Breast epithelium (tissue), 4 donors: ENCODE measurements around the gene MB21D2. TPM values are rescaled to one million over a fixed set of nuclear protein-coding genes. Genes with fewer than 3 reads are reported as not detected.

Source experiments
- DNase-seq, 2 donors: peaks; one replicate each; pipeline ENCODE4 v3.0.0-alpha.2; 2019; ENCODE audit warnings: low spot score in 2 of 2
- H3K27ac ChIP-seq, 2 donors: fragments of 200-600 bp; sonication (generic) in 1 of 2; one replicate each; pipeline ENCODE4 v1.5.1; 2016 to 2019; ENCODE audit warnings: mild to moderate bottlenecking in 1 of 2
- H3K27me3 ChIP-seq, 2 donors: fragments of 200-600 bp; sonication (generic) in 1 of 2; one replicate each; pipeline versions ENCODE4 v1.5.1 to v1.6.0; 2017 to 2019; ENCODE audit warnings: control low read depth in 1 of 2, mild to moderate bottlenecking in 1 of 2
- H3K36me3 ChIP-seq: fragments of 200-600 bp; one replicate; pipeline ENCODE4 v1.5.1; 2019
- H3K4me1 ChIP-seq, 2 donors: fragments of 200-600 bp; sonication (generic); one replicate each; pipeline ENCODE4 v1.5.1; 2016 to 2019; ENCODE audit warnings: control low read depth in 1 of 2
- H3K4me3 ChIP-seq, 3 donors: fragments of 200-600 bp; sonication (generic); 1 replicate in 2 of 3; 2 replicates in 1 of 3; pipeline ENCODE4 v1.5.1; 2016 to 2019; ENCODE audit warnings: mild to moderate bottlenecking in 3 of 3, moderate library complexity in 2 of 3
- H3K9me3 ChIP-seq, 2 donors: fragments of 200-600 bp; sonication (generic) in 1 of 2; one replicate each; pipeline ENCODE4 v1.5.1; 2016 to 2019; ENCODE audit warnings: control low read depth in 1 of 2
- POLR2A ChIP-seq: fragments of 450-650 bp; IDR thresholded peaks from one replicate; pipeline ENCODE4 v1.6.1; 2016; ENCODE audit warnings: antibody characterized with exemption, mild to moderate bottlenecking, moderate library complexity
- POLR2AphosphoS5 ChIP-seq, 3 donors: sonication (generic); formaldehyde crosslinking; IDR thresholded peaks; one replicate each; pipeline ENCODE4 v1.6.1; 2017; ENCODE audit warnings: antibody characterized with exemption in 3 of 3
- intact Hi-C: fragments of 100-400 bp; cut with DNase I; formaldehyde crosslinking; loops from one replicate; pipeline ENCODE4 v1.15.1; 2023; ENCODE audit warnings: low total_unique reads
- total RNA-seq, 3 donors: library from RNA; depleted of rRNA; stranded (reverse); fragments of >200 nt; gene quantifications; one replicate each; pipeline ENCODE4 v1.1.0, GENCODE V29; 2016
- TF ChIP-seq, protein P1 (sequence below), 3 donors: fragments of 450-650 bp; IDR thresholded peaks; one replicate each; pipeline ENCODE4 v1.5.1; 2016 to 2017; ENCODE audit warnings: antibody characterized with exemption in 3 of 3, mild to moderate bottlenecking in 3 of 3, moderate library complexity in 3 of 3

Gene MB21D2
- total RNA-seq, 3 donors from 2014 or later = 4.0 to 11.9 (median 6.2) TPM

DNA sequence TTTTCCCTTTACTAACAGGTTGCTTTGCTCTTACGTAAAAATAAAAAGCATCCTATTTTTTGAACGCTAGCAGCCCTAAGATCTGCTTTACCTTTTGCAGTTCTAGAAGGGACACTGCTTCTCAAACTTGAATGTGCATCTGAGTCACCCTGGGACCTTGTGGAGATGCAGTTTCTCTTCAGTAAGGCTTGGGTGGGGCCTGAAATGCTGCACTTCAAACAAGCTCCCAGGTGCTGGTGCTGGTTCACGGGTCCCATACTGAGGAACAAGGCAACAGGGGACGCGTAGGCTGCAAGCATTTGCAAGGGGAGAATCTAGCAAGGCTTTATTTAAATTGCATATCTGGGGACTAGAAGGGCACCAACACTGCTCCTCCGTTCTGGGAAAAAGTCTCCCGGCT is 30.0 kb downstream of the MB21D2 start:
- TF ChIP-seq, protein P1, sequence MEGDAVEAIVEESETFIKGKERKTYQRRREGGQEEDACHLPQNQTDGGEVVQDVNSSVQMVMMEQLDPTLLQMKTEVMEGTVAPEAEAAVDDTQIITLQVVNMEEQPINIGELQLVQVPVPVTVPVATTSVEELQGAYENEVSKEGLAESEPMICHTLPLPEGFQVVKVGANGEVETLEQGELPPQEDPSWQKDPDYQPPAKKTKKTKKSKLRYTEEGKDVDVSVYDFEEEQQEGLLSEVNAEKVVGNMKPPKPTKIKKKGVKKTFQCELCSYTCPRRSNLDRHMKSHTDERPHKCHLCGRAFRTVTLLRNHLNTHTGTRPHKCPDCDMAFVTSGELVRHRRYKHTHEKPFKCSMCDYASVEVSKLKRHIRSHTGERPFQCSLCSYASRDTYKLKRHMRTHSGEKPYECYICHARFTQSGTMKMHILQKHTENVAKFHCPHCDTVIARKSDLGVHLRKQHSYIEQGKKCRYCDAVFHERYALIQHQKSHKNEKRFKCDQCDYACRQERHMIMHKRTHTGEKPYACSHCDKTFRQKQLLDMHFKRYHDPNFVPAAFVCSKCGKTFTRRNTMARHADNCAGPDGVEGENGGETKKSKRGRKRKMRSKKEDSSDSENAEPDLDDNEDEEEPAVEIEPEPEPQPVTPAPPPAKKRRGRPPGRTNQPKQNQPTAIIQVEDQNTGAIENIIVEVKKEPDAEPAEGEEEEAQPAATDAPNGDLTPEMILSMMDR (IDR thresholded peaks at IDR 0.05) = no peak
- TF ChIP-seq POLR2AphosphoS5 (IDR thresholded peaks at IDR 0.05) = no peak
- TF ChIP-seq POLR2A = no peak

DNA sequence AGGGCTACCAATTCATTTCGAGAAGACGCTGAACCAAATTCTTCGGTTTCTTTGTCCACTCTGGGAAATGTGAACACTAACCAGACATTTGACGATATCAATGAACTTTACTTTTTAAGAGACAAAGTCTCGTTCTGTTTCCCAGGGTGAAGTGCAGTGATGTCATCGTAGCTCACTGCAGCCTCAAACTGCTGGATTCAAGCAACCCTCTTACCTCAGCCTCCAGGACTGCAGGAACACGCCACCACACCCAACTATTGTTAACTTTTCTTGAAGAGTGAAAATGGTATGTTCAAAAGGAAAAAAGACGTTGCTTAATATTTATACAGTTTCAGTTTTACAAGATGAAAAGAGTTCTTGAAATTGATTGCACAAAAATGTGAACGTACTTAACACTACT is 30.6 kb downstream of the MB21D2 start:
- peak overlapping the region in 1 of 3 donors; percentile 3 for H3K4me3 ChIP-seq
- no peak for DNase-seq
- intact Hi-C loops = no loop called here

More for the DNA sequence above, 30.0 kb downstream of the MB21D2 start:
- H3K9me3 ChIP-seq = no peaks in the 10 kb centered on the region
- no peaks in the 10 kb centered on the region for H3K4me1 ChIP-seq
- H3K4me3 ChIP-seq = no peak overlapping the region
- H3K27ac ChIP-seq = no peak overlapping the region
- H3K36me3 ChIP-seq = no peaks in the 10 kb centered on the region
- intact Hi-C loops = no loop called here
- H3K27me3 ChIP-seq = no peaks in the 10 kb centered on the region
- DNase-seq = no peak

DNA sequence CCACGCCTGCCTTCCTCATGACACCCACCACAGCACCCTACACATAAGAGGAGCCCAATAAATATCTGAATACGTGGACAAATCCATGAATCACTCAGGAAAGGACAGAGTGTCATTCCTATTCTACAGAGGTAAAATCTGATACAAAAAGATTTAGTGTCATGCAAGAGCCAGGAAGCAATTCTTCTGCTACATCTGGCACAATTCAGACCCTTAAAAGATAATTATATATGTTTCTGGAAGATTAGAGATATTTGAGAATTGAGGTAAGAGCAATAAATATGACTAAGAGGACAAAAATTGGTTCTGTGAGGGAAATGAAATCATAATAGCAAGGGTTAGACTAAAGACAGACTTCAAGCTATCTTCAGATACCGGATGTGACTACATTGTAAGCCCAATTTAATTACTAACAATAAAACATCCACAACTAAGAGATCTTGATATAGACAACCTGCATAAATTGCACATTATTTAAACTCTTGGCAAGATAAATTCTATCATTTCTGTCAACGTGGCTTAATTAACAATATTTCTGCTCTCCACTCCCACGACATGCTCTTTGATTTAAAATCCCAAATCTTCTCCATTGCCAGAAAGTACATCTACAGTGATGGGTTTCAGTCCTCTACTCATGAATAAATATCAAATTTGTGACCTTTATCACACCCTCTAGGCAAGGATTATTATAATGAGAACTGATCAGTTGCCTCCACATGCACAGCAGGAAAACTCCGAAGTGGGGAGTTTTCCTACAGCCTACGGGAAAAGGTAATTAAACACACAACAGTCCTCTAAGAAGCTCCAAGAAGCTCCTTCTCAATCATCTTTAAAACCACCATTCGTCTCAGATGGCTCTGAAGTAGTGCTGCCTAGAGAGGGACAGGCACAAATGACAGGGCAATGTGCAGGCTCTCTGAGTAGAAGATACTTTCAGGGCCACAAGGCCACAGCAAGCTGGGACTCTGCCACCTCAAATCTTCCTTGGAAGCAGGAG is 32.6 kb downstream of the MB21D2 start:
- no peaks in the 10 kb centered on the region for H3K27me3 ChIP-seq
- TF ChIP-seq, protein P1 (IDR thresholded peaks at IDR 0.05) = no peak
- TF ChIP-seq POLR2A = no peak
- TF ChIP-seq POLR2AphosphoS5 (IDR thresholded peaks at IDR 0.05) = no peak
- H3K27ac ChIP-seq = no peak overlapping the region
- H3K4me3 ChIP-seq = no peak overlapping the region
- H3K4me1 ChIP-seq = no peaks in the 10 kb centered on the region
- H3K36me3 ChIP-seq = no peaks in the 10 kb centered on the region
- DNase-seq = no peak
- H3K9me3 ChIP-seq = no peaks in the 10 kb centered on the region
- intact Hi-C loops = no loop called here

More for the DNA sequence above, 30.6 kb downstream of the MB21D2 start:
- TF ChIP-seq POLR2A (no peak), POLR2AphosphoS5 (IDR thresholded peaks at IDR 0.05) (no peak)
- TF ChIP-seq, protein P1 (IDR thresholded peaks at IDR 0.05) = no peak
- Histone ChIP-seq H3K27ac (no peak overlapping the region), H3K9me3 (no peaks in the 10 kb centered on the region), H3K4me1 (no peaks in the 10 kb centered on the region), H3K27me3 (no peaks in the 10 kb centered on the region), H3K36me3 (no peaks in the 10 kb centered on the region)

DNA sequence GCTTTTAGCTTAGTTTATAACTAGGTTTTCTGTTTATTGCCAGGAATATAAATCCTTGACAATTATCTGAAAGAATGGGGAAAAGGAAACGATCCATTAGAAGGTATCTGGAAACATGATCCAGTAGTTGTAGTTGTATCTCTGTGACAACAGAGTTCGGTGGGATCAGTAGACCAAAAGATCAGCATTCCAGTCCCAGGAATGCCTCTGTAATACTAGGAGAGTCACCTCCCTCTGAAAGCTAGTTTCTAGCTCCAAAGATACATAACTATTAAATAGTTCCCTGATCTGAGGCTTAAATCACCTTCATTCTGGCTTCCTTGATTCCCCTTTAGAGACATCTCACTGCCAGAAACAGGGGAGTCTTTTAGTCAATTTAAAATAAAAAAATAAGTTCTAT is 34.1 kb downstream of the MB21D2 start:
- no peak for DNase-seq
- Histone ChIP-seq H3K36me3 (no peaks in the 10 kb centered on the region), H3K9me3 (no peaks in the 10 kb centered on the region), H3K27me3 (no peaks in the 10 kb centered on the region), H3K4me1 (no peaks in the 10 kb centered on the region), H3K4me3 (no peak overlapping the region), H3K27ac (no peak overlapping the region)
- intact Hi-C loops = no loop called here
- TF ChIP-seq POLR2AphosphoS5 (IDR thresholded peaks at IDR 0.05) (no peak), POLR2A (no peak)
- TF ChIP-seq, protein P1 (IDR thresholded peaks at IDR 0.05) = no peak

DNA sequence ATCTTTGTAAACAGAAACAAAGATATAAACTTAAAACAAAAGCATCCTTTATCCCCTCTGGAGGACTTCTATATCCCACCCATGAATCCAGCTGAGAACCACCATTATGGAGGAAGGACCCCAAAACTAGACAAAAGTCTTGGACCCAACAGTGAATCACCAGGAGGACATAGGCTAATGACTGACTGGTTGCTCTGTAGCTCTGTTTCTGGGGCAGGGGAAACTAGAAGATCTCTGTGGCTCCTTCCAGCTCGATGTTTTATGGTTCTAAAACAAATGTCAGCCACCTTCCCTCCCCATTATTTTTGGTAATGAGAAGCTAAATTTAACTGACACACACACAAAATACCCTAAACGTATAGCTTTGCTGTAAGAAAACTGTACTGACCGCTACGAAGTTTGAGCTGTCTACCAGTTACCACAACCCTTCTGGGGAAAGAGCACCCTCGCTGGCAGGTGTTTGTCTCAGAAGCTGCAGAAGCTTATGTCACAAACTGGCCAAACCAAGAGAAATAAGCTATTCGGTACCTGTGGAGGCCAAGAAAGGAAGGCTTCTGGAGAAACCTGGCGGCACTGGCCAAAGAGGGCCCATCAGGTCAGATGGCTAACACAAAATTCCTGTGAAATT is 36.4 kb downstream of the MB21D2 start:
- no peaks in the 10 kb centered on the region for H3K36me3 ChIP-seq
- H3K4me1 ChIP-seq = no peaks in the 10 kb centered on the region
- no peak overlapping the region for H3K27ac ChIP-seq
- no peaks in the 10 kb centered on the region for H3K27me3 ChIP-seq
- no peak overlapping the region for H3K4me3 ChIP-seq
- no peaks in the 10 kb centered on the region for H3K9me3 ChIP-seq
- no peak for TF ChIP-seq POLR2A
- TF ChIP-seq POLR2AphosphoS5 (IDR thresholded peaks at IDR 0.05) = no peak
- TF ChIP-seq, protein P1 (IDR thresholded peaks at IDR 0.05) = no peak
- intact Hi-C loops = no loop called here
- no peak for DNase-seq
